ENCODE results near the gene AMPH. TPM values are rescaled to one million over a fixed set of nuclear protein-coding genes. Genes with fewer than 3 reads are reported as not detected.

The AMPH gene
- total RNA-seq, 1 experiment from 2014 or later: not detected

DNA sequence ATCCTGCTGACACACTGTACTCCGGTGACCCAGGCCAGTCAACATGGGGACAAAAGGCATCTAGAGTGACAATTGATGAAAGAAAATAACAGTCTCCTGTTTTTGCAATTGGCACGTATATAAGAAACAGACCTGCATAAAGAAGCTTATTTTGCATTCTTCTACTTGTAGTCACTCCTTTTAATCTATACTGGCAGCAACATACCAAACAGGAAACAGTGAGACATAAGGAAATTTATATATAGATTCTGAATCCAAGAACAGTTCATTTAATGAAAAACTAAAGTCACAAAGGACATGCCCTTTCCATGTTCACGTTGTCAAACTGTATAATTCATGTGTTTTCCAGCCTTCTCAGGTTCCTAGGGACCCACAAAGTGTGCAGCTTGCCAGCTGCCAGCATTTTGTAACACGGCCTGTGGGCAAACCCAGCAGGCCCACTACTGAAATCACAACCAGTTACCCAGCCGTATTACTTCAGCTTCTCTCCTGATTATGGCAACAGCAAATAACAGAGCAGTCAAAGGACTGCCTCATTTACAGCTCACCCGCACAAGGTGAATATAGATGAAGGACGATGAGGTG, 72.3 kb downstream of the AMPH start:
- Histone ChIP-seq H3K36me3 (ENCODE audit: low read depth) (no peaks in the 10 kb centered on the region), H3K79me2 (ENCODE audit: low read depth) (no peaks in the 10 kb centered on the region), H3F3A (ENCODE audit: insufficient read depth, low read depth) (no peaks in the 10 kb centered on the region), H4K20me1 (ENCODE audit: insufficient read depth) (no peaks in the 10 kb centered on the region), H2AFZ (no peak overlapping the region), H3K27ac (no peak overlapping the region), H3K4me3 (no peak overlapping the region), H3K27me3 (ENCODE audit: insufficient read depth, low read depth) (peaks cover 14% of the 10 kb centered on the region), H3K4me1 (replicated peaks; ENCODE audit: insufficient read depth) (no peaks in the 10 kb centered on the region), H3K9me2 (ENCODE audit: insufficient read depth) (no peaks in the 10 kb centered on the region), H3K4me2 (no peak overlapping the region), H3K9me3 (ENCODE audit: insufficient read depth, low read depth) (no peaks in the 10 kb centered on the region; the same call in 1 of the 2 replicates)
- no peak for TF ChIP-seq EZH2 (IDR thresholded peaks at IDR 0.05; ENCODE audit: low read depth)
- TF ChIP-seq, protein P1, sequence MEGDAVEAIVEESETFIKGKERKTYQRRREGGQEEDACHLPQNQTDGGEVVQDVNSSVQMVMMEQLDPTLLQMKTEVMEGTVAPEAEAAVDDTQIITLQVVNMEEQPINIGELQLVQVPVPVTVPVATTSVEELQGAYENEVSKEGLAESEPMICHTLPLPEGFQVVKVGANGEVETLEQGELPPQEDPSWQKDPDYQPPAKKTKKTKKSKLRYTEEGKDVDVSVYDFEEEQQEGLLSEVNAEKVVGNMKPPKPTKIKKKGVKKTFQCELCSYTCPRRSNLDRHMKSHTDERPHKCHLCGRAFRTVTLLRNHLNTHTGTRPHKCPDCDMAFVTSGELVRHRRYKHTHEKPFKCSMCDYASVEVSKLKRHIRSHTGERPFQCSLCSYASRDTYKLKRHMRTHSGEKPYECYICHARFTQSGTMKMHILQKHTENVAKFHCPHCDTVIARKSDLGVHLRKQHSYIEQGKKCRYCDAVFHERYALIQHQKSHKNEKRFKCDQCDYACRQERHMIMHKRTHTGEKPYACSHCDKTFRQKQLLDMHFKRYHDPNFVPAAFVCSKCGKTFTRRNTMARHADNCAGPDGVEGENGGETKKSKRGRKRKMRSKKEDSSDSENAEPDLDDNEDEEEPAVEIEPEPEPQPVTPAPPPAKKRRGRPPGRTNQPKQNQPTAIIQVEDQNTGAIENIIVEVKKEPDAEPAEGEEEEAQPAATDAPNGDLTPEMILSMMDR (conservative IDR thresholded peaks at IDR 0.05): no peak
- no TSS peak for BruUV-seq (replicated peaks)
- POLR2A ChIA-PET (ENCODE audit: unreplicated experiment): no interaction called here
- intact Hi-C loops (cut with micrococcal nuclease; ENCODE audit: unreplicated experiment): no loop called here
- no peak for DNase-seq
- CTCF ChIA-PET: no interaction called here

DNA sequence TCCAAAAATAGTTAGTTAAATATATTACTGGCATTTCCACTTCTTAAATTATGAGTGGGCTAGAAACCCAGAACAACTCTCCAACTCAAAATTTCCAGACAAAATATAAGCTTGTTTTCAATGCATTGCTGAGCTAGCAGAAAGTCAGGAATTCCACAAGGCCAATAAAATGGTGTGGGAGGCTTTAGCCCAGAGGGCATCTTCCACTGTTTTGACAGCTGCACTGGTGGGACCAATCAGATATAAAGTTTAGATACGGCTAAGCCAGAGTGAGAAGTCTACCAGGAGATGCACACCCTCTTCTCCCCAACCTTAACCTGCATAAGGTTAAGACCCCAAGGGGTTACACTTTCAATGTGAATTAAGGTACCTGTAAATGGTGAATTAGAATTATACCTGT, 76.6 kb downstream of the AMPH start:
- TF ChIP-seq, protein P1 (conservative IDR thresholded peaks at IDR 0.05): no peak
- no peak for TF ChIP-seq EZH2 (IDR thresholded peaks at IDR 0.05; ENCODE audit: low read depth)
- Histone ChIP-seq H3K9me3 (ENCODE audit: insufficient read depth, low read depth) (no peaks in the 10 kb centered on the region), H3K27ac (no peak overlapping the region), H4K20me1 (ENCODE audit: insufficient read depth) (no peaks in the 10 kb centered on the region), H3K36me3 (ENCODE audit: low read depth) (no peaks in the 10 kb centered on the region), H3K9me2 (ENCODE audit: insufficient read depth) (no peaks in the 10 kb centered on the region), H3K27me3 (ENCODE audit: insufficient read depth, low read depth) (peaks cover 14% of the 10 kb centered on the region), H3K4me3 (no peak overlapping the region), H3F3A (ENCODE audit: insufficient read depth, low read depth) (no peaks in the 10 kb centered on the region), H3K4me2 (no peak overlapping the region), H3K4me1 (replicated peaks; ENCODE audit: insufficient read depth) (no peaks in the 10 kb centered on the region), H2AFZ (no peak overlapping the region), H3K79me2 (ENCODE audit: low read depth) (no peaks in the 10 kb centered on the region)
- BruUV-seq (replicated peaks): no TSS peak
- CTCF ChIA-PET: no interaction called here
- intact Hi-C loops (cut with micrococcal nuclease; ENCODE audit: unreplicated experiment): no loop called here
- POLR2A ChIA-PET (ENCODE audit: unreplicated experiment): no interaction called here
- no peak for DNase-seq

DNA sequence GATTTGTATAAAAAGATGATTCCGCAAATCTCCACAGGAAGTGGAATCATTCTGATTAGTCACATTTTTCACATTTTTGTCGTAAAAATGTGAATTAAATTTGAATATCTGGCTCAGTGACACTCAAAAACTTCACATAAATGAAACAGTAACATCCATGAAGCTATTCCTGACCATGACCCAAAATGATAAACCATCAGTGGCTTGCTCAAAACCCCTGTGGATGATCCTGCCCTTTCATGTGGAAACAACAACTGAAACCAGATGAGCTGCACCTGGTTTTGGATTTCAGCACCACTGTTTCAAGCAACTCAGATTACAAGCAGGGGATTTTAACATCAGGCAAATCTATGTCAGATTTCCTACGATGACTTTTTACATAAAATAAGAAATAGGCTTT, 80.3 kb downstream of the AMPH start:
- H4K20me1 ChIP-seq (ENCODE audit: insufficient read depth): no peaks in the 10 kb centered on the region
- H3K27ac ChIP-seq: no peak overlapping the region
- no peaks in the 10 kb centered on the region for H3F3A ChIP-seq (ENCODE audit: insufficient read depth, low read depth)
- no peak overlapping the region for H2AFZ ChIP-seq
- H3K4me3 ChIP-seq: no peak overlapping the region
- H3K9me3 ChIP-seq (ENCODE audit: insufficient read depth, low read depth): no peaks in the 10 kb centered on the region
- H3K4me1 ChIP-seq (replicated peaks; ENCODE audit: insufficient read depth): no peaks in the 10 kb centered on the region
- TF ChIP-seq, protein P1 (conservative IDR thresholded peaks at IDR 0.05): no peak
- no peak for TF ChIP-seq EZH2 (IDR thresholded peaks at IDR 0.05; ENCODE audit: low read depth)
- no peaks in the 10 kb centered on the region for H3K79me2 ChIP-seq (ENCODE audit: low read depth)
- ChIA-PET POLR2A (ENCODE audit: unreplicated experiment) (no interaction called here), CTCF (no interaction called here)
- intact Hi-C loops (cut with micrococcal nuclease; ENCODE audit: unreplicated experiment): no loop called here
- no peaks in the 10 kb centered on the region for H3K36me3 ChIP-seq (ENCODE audit: low read depth)
- H3K4me2 ChIP-seq: no peak overlapping the region
- H3K9me2 ChIP-seq (ENCODE audit: insufficient read depth): no peaks in the 10 kb centered on the region
- H3K27me3 ChIP-seq (ENCODE audit: insufficient read depth, low read depth): peaks cover 27% of the 10 kb centered on the region
- no TSS peak for BruUV-seq (replicated peaks)
- DNase-seq: no peak
